Measurements from ENCODE around the gene TMED10. TPM values are rescaled to one million over a fixed set of nuclear protein-coding genes. Genes with fewer than 3 reads are reported as not detected.

TMED10 gene
- total RNA-seq, 6 experiments from 2014 or later, result 370 to 494 (median 430) TPM

DNA sequence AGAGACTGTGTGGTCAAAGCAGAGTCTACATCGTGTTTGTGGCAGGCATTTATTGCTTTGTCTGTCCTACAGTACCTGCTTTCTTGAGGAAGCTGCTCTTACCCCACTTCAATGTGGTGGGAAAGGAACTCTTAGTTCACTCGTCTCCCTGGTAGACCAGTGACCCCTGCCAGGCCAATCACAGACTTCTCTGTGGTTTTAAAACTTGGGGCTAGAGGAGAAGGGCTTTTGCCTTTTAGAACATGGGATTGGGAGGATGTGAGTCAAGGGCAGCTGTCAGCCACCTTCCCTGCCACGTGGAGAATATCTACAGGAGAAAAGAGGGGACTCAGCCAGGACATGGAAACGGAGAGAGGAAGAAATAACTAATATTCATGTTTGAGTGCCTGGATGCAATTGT lies 36.8 kb upstream of the TMED10 start:
- TF ChIP-seq, protein P1, sequence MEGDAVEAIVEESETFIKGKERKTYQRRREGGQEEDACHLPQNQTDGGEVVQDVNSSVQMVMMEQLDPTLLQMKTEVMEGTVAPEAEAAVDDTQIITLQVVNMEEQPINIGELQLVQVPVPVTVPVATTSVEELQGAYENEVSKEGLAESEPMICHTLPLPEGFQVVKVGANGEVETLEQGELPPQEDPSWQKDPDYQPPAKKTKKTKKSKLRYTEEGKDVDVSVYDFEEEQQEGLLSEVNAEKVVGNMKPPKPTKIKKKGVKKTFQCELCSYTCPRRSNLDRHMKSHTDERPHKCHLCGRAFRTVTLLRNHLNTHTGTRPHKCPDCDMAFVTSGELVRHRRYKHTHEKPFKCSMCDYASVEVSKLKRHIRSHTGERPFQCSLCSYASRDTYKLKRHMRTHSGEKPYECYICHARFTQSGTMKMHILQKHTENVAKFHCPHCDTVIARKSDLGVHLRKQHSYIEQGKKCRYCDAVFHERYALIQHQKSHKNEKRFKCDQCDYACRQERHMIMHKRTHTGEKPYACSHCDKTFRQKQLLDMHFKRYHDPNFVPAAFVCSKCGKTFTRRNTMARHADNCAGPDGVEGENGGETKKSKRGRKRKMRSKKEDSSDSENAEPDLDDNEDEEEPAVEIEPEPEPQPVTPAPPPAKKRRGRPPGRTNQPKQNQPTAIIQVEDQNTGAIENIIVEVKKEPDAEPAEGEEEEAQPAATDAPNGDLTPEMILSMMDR (IDR thresholded peaks at IDR 0.05), result no peak
- Mint-ChIP-seq H3K27ac (peak overlapping the region; percentile 7; the same call in 1 of the 2 replicates), H3K9me3 (no peaks in the 10 kb centered on the region), H3K36me3 (ENCODE audit: low read depth) (no peaks in the 10 kb centered on the region), H3K4me1 (ENCODE audit: low read depth) (peaks cover 24% of the 10 kb centered on the region), H3K27me3 (ENCODE audit: insufficient read depth) (peaks cover 2% of the 10 kb centered on the region; the same call in 1 of the 2 replicates), H3K4me3 (no peak overlapping the region)
- no peak for DNase-seq

- H3K4me3 Mint-ChIP-seq, result no peak overlapping the region
- DNase-seq, result no peak
- TF ChIP-seq, protein P1 (IDR thresholded peaks at IDR 0.05), result no peak
- peaks cover 45% of the 10 kb centered on the region for H3K4me1 Mint-ChIP-seq (ENCODE audit: low read depth)
- H3K27ac Mint-ChIP-seq, result no peak overlapping the region
- H3K9me3 Mint-ChIP-seq, result no peaks in the 10 kb centered on the region
- H3K27me3 Mint-ChIP-seq (ENCODE audit: insufficient read depth), result peaks cover 2% of the 10 kb centered on the region; the same call in 1 of the 2 replicates
- H3K36me3 Mint-ChIP-seq (ENCODE audit: low read depth), result no peaks in the 10 kb centered on the region
Measured at GRCh38 chr14:75208843-75209242, 32.4 kb upstream of the TMED10 start.

- Mint-ChIP-seq H3K27me3 (ENCODE audit: insufficient read depth) (peaks cover 3% of the 10 kb centered on the region), H3K36me3 (ENCODE audit: low read depth) (no peaks in the 10 kb centered on the region), H3K4me3 (no peak overlapping the region), H3K9me3 (no peaks in the 10 kb centered on the region), H3K27ac (peak overlapping the region; percentile 89), H3K4me1 (ENCODE audit: low read depth) (peaks cover 39% of the 10 kb centered on the region)
- TF ChIP-seq, protein P1 (IDR thresholded peaks at IDR 0.05), result no peak
- DNase-seq, result no peak
Measured at GRCh38 chr14:75206190-75206589, 29.8 kb upstream of the TMED10 start.

- H3K4me1 Mint-ChIP-seq (ENCODE audit: low read depth), result peaks cover 36% of the 10 kb centered on the region
- DNase-seq, result peak; percentile 68
Measured at GRCh38 chr14:75205591-75205990, 29.2 kb upstream of the TMED10 start.

GRCh38 chr14:75204116-75204515 lies 27.7 kb upstream of the TMED10 start:
- H3K4me1 Mint-ChIP-seq (ENCODE audit: low read depth), result peaks cover 46% of the 10 kb centered on the region
- H3K9me3 Mint-ChIP-seq, result no peaks in the 10 kb centered on the region
- H3K4me3 Mint-ChIP-seq, result peak overlapping the region; percentile 49
- DNase-seq, result peak; percentile 57
- H3K27ac Mint-ChIP-seq, result peak overlapping the region; percentile 83
- TF ChIP-seq, protein P1 (IDR thresholded peaks at IDR 0.05), result no peak
- no peaks in the 10 kb centered on the region for H3K36me3 Mint-ChIP-seq (ENCODE audit: low read depth)
- H3K27me3 Mint-ChIP-seq (ENCODE audit: insufficient read depth), result peaks cover 3% of the 10 kb centered on the region

More at GRCh38 chr14:75205591-75205990, 29.2 kb upstream of the TMED10 start:
- Mint-ChIP-seq H3K9me3 (no peaks in the 10 kb centered on the region), H3K4me3 (peak overlapping the region; percentile 11), H3K36me3 (ENCODE audit: low read depth) (no peaks in the 10 kb centered on the region), H3K27me3 (ENCODE audit: insufficient read depth) (peaks cover 3% of the 10 kb centered on the region), H3K27ac (peak overlapping the region; percentile 89)
- TF ChIP-seq, protein P1 (IDR thresholded peaks at IDR 0.05), result no peak

DNA sequence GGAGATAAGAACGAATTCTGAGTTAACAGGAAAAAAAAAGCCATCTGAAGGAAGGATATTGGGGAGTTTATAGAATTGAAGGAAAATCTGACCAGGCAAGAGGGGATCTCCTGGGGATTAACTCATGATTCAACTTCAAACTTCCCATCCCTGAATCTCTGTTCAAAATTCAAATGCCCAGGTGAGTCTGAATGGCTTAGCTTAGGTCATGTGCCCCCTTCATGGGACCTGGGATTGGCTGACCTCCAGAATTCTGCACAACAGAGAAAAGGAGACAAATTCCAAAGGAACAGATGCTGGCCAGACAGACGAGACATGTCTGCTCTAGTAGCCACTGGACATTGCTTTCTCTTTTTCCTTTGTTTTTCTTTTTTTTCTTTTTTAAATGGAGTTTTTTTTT lies 26.2 kb upstream of the TMED10 start:
- H3K4me3 Mint-ChIP-seq, result no peak overlapping the region
- TF ChIP-seq, protein P1 (IDR thresholded peaks at IDR 0.05), result no peak
- no peaks in the 10 kb centered on the region for H3K36me3 Mint-ChIP-seq (ENCODE audit: low read depth)
- peaks cover 1% of the 10 kb centered on the region; the same call in 1 of the 2 replicates for H3K27me3 Mint-ChIP-seq (ENCODE audit: insufficient read depth)
- no peak overlapping the region for H3K27ac Mint-ChIP-seq
- H3K9me3 Mint-ChIP-seq, result no peaks in the 10 kb centered on the region
- no peak for DNase-seq
- H3K4me1 Mint-ChIP-seq (ENCODE audit: low read depth), result peaks cover 60% of the 10 kb centered on the region
